Gastrocnemius medialis (tissue), 4 donors: ENCODE results near the gene THBD.

Experiments
- POLR2A ChIP-seq, 2 donors: fragments of 450-650 bp; IDR thresholded peaks; one replicate each; pipeline ENCODE4 v1.6.1; 2017; ENCODE audit warnings: antibody characterized with exemption in 2 of 2, mild to moderate bottlenecking in 2 of 2, moderate library complexity in 2 of 2
- TF ChIP-seq, protein P1 (sequence below), 5 experiments: fragments of 450-650 bp in 3 of 5; fragments of 200-600 bp in 2 of 5; sonication (generic) in 2 of 5; IDR thresholded peaks in 4 of 5; conservative IDR thresholded peaks in 1 of 5; 1 replicate in 4 of 5; 2 replicates in 1 of 5; pipeline ENCODE4 v1.5.1; 2016 to 2019; ENCODE audit warnings: antibody characterized with exemption in 5 of 5, mild to moderate bottlenecking in 3 of 5, moderate library complexity in 3 of 5

DNA sequence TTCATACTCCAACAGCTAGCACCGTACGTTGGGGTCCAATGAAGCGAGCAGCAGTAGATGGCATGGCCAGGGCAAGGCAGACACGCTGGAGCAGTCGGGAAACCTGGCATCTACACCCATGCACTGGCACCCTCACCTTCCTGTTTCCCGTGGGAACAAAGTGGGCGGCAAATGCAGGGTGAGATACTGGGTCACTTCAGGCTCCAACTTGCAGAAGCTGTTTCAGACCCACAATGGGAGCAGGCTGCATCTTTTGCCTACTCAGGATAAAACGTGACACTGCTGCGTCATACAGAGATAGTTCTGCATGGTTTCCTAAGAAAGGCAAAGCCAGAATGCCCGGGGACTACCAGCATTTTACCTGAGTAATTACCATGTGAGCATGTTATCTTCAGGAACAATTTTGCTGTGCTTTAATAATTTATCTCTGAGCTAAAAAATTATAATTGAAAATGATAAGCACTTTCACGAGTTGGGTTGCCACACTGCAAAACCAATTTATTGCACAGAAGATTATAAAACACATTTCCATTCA lies 47.6 kb upstream of the THBD start:
- TF ChIP-seq, protein P1, sequence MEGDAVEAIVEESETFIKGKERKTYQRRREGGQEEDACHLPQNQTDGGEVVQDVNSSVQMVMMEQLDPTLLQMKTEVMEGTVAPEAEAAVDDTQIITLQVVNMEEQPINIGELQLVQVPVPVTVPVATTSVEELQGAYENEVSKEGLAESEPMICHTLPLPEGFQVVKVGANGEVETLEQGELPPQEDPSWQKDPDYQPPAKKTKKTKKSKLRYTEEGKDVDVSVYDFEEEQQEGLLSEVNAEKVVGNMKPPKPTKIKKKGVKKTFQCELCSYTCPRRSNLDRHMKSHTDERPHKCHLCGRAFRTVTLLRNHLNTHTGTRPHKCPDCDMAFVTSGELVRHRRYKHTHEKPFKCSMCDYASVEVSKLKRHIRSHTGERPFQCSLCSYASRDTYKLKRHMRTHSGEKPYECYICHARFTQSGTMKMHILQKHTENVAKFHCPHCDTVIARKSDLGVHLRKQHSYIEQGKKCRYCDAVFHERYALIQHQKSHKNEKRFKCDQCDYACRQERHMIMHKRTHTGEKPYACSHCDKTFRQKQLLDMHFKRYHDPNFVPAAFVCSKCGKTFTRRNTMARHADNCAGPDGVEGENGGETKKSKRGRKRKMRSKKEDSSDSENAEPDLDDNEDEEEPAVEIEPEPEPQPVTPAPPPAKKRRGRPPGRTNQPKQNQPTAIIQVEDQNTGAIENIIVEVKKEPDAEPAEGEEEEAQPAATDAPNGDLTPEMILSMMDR (IDR thresholded peaks at IDR 0.05 in 4 of 5, conservative IDR thresholded peaks at IDR 0.05 in 1 of 5), result no peak
- no peak for TF ChIP-seq POLR2A (IDR thresholded peaks at IDR 0.05)
